Neural progenitor cell (in vitro differentiated cells): ENCODE data around the gene SPACA6. TPM values are rescaled to one million over a fixed set of nuclear protein-coding genes. Genes with fewer than 3 reads are reported as not detected.

Experiments used
- DNase-seq: peaks from one replicate; pipeline ENCODE4 v3.0.0-alpha.2; 2016; ENCODE audit warnings: low spot score
- H2AFZ ChIP-seq: fragments of 200-600 bp; sonication (generic); replicated peaks from 2 replicates; pipeline ENCODE4 v1.6.1; 2016; ENCODE audit warnings: antibody characterized with exemption
- H3F3A ChIP-seq: fragments of 200-600 bp; sonication (generic); 2 replicates; pipeline ENCODE4 v1.6.1; 2016; ENCODE audit warnings: antibody characterized with exemption, low read depth
- H3K27ac ChIP-seq: fragments of 200-600 bp; sonication (generic); 2 replicates; pipeline ENCODE4 v1.5.1; 2016; ENCODE audit warnings: mild to moderate bottlenecking
- H3K27me3 ChIP-seq: fragments of 200-600 bp; sonication (generic); 2 replicates; pipeline ENCODE4 v1.6.1; 2016; ENCODE audit warnings: mild to moderate bottlenecking, moderate library complexity
- H3K36me3 ChIP-seq: fragments of 200-600 bp; sonication (generic); 2 replicates; pipeline ENCODE4 v1.5.1; 2016
- H3K4me1 ChIP-seq: fragments of 200-600 bp; sonication (generic); 2 replicates; pipeline ENCODE4 v1.6.1; 2016; ENCODE audit warnings: mixed run types
- H3K4me2 ChIP-seq: fragments of 200-600 bp; sonication (generic); 2 replicates; pipeline ENCODE4 v1.6.1; 2016
- H3K4me3 ChIP-seq: fragments of 200-600 bp; sonication (generic); 2 replicates; pipeline ENCODE4 v1.5.1; 2016
- H3K79me2 ChIP-seq: fragments of 200-600 bp; sonication (generic); 2 replicates; pipeline ENCODE4 v1.6.1; 2016; ENCODE audit warnings: low read depth
- H3K9ac ChIP-seq: fragments of 200-600 bp; sonication (generic); 2 replicates; pipeline ENCODE4 v1.6.1; 2016
- H3K9me3 ChIP-seq: fragments of 200-600 bp; sonication (generic); 2 replicates; pipeline ENCODE4 v1.5.1; 2016; ENCODE audit warnings: low read depth
- H4K20me1 ChIP-seq: fragments of 200-600 bp; sonication (generic); 2 replicates; pipeline ENCODE4 v1.6.1; 2016; ENCODE audit warnings: low read depth
- H3K27ac Mint-ChIP-seq: 3 replicates; pipeline ENCODE4 v1.8.0; 2021; ENCODE audit warnings: mixed read lengths
- H3K27me3 Mint-ChIP-seq: 2 replicates; pipeline ENCODE4 v1.8.0; 2022; ENCODE audit warnings: low read depth, mild to moderate bottlenecking, inconsistent platforms, moderate library complexity, mixed read lengths; ENCODE audit not compliant: insufficient read depth
- H3K36me3 Mint-ChIP-seq: 3 replicates; pipeline ENCODE4 v1.8.0; 2021; ENCODE audit warnings: mixed read lengths
- H3K4me1 Mint-ChIP-seq: 3 replicates; pipeline ENCODE4 v1.8.0; 2021; ENCODE audit warnings: mixed read lengths
- H3K4me3 Mint-ChIP-seq: 3 replicates; pipeline ENCODE4 v1.8.0; 2021; ENCODE audit warnings: mild to moderate bottlenecking, moderate library complexity, mixed read lengths
- H3K9me3 Mint-ChIP-seq: 3 replicates; pipeline ENCODE4 v1.8.0; 2020; ENCODE audit warnings: mixed read lengths
- EZH2 ChIP-seq: fragments of 200-600 bp; sonication (generic); IDR thresholded peaks from 2 replicates; pipeline ENCODE4 v1.6.1; 2017; ENCODE audit warnings: antibody characterized with exemption, mild to moderate bottlenecking, moderate library complexity
- EZH2phosphoT487 ChIP-seq: fragments of 200-600 bp; sonication (generic); IDR thresholded peaks from 2 replicates; pipeline ENCODE4 v1.6.1; 2017; ENCODE audit warnings: antibody characterized with exemption
- total RNA-seq: library from RNA; depleted of rRNA; stranded (reverse); fragments of >200 nt; gene quantifications from 2 replicates; pipeline ENCODE4 v1.2.3, GENCODE V29; 2015; ENCODE audit warnings: low replicate concordance
- TF ChIP-seq, protein P1 (sequence below): fragments of 200-600 bp; sonication (generic); IDR thresholded peaks from 2 replicates; pipeline ENCODE4 v1.5.1; 2017; ENCODE audit warnings: antibody characterized with exemption, mild to moderate bottlenecking

The SPACA6 gene
- total RNA-seq, 1 donor from 2014 or later, result 6.9 TPM

- Histone ChIP-seq H3K79me2 (no peaks in the 10 kb centered on the region), H3K9ac (no peak overlapping the region), H3K27ac (no peak overlapping the region), H3K36me3 (no peaks in the 10 kb centered on the region), H3K27me3 (no peaks in the 10 kb centered on the region), H3K4me3 (peak overlapping the region; percentile 86), H4K20me1 (peaks cover 20% of the 10 kb centered on the region), H3F3A (peaks cover 31% of the 10 kb centered on the region), H3K9me3 (no peaks in the 10 kb centered on the region), H3K4me1 (peaks cover 18% of the 10 kb centered on the region), H2AFZ (no peak overlapping the region), H3K4me2 (peak overlapping the region; percentile 91)
- TF ChIP-seq EZH2, result no peak
- TF ChIP-seq, protein P1, sequence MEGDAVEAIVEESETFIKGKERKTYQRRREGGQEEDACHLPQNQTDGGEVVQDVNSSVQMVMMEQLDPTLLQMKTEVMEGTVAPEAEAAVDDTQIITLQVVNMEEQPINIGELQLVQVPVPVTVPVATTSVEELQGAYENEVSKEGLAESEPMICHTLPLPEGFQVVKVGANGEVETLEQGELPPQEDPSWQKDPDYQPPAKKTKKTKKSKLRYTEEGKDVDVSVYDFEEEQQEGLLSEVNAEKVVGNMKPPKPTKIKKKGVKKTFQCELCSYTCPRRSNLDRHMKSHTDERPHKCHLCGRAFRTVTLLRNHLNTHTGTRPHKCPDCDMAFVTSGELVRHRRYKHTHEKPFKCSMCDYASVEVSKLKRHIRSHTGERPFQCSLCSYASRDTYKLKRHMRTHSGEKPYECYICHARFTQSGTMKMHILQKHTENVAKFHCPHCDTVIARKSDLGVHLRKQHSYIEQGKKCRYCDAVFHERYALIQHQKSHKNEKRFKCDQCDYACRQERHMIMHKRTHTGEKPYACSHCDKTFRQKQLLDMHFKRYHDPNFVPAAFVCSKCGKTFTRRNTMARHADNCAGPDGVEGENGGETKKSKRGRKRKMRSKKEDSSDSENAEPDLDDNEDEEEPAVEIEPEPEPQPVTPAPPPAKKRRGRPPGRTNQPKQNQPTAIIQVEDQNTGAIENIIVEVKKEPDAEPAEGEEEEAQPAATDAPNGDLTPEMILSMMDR, result no peak
- no peak for TF ChIP-seq EZH2phosphoT487
- no peaks in the 10 kb centered on the region for H3K9me3 Mint-ChIP-seq
- peaks cover 14% of the 10 kb centered on the region for H3K27me3 Mint-ChIP-seq
- H3K4me3 Mint-ChIP-seq, result peak overlapping the region; percentile 84
- H3K27ac Mint-ChIP-seq, result peak overlapping the region; percentile 31
- peaks cover 45% of the 10 kb centered on the region for H3K4me1 Mint-ChIP-seq
- DNase-seq, result no peak
- peaks cover 15% of the 10 kb centered on the region for H3K36me3 Mint-ChIP-seq
These were observed 2.0 kb upstream of the SPACA6 start for GRCh38 chr19:51691074-51691583.

DNA sequence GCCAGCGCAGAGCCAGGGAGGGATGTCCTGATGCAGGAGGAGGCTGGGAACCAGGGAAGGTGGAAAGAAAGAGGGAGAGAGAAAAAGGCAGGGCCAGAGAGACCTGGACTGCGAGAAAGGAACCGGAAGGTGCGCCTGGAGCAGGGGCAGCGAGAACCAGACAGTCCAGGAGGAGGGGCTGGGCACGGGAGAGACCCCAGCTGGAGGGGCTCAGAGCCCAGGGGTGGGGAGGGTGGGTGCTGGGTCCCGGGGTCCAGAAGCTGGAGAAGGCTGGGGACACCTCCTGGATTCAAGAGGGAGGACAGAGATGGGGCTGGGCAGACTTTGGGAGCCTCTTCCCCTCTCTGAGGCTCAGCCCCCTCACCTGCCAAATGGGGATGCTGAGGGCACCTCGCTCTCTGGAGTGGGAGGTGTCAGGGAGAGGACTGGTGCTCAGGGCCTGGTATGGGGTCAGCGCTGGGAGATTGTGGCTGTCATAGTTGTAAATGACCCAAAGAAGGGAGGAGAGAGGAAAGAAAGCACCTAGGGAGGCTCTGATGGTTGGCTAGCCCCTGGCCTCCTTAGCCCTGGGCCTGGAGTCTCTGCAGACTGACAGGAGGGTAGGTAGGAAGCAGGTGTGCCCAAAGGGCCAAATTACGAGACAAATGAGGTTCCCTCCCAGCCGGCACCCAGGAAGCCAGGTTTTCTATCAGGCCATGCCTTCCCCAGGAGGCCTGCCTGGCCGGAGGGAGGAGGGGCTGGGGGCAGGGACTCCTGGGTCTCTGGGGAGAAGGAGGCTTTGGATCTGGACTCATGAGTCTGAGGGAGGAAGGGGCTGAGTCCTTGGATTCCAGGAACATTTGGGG, 1.3 kb upstream of the SPACA6 start:
- peaks cover 44% of the 10 kb centered on the region for H3K4me1 Mint-ChIP-seq
- no peak overlapping the region for H2AFZ ChIP-seq
- peak overlapping the region; percentile 91 for H3K4me2 ChIP-seq
- H3K4me1 ChIP-seq, result peaks cover 18% of the 10 kb centered on the region
- no peaks in the 10 kb centered on the region for H3K36me3 ChIP-seq
- H3K9ac ChIP-seq, result no peak overlapping the region
- peaks cover 19% of the 10 kb centered on the region for H3K36me3 Mint-ChIP-seq
- no peaks in the 10 kb centered on the region for H3K9me3 Mint-ChIP-seq
- no peaks in the 10 kb centered on the region for H3K27me3 ChIP-seq
- H4K20me1 ChIP-seq, result peaks cover 20% of the 10 kb centered on the region
- TF ChIP-seq EZH2phosphoT487 (no peak), EZH2 (no peak)
- TF ChIP-seq, protein P1, result no peak
- DNase-seq, result peak; percentile 30
- H3K27ac ChIP-seq, result no peak overlapping the region
- H3K4me3 Mint-ChIP-seq, result peak overlapping the region; percentile 84
- H3F3A ChIP-seq, result peaks cover 31% of the 10 kb centered on the region
- H3K79me2 ChIP-seq, result no peaks in the 10 kb centered on the region
- H3K9me3 ChIP-seq, result no peaks in the 10 kb centered on the region
- peaks cover 16% of the 10 kb centered on the region for H3K27me3 Mint-ChIP-seq
- H3K4me3 ChIP-seq, result peak overlapping the region; percentile 86
- H3K27ac Mint-ChIP-seq, result peak overlapping the region; percentile 31

DNA sequence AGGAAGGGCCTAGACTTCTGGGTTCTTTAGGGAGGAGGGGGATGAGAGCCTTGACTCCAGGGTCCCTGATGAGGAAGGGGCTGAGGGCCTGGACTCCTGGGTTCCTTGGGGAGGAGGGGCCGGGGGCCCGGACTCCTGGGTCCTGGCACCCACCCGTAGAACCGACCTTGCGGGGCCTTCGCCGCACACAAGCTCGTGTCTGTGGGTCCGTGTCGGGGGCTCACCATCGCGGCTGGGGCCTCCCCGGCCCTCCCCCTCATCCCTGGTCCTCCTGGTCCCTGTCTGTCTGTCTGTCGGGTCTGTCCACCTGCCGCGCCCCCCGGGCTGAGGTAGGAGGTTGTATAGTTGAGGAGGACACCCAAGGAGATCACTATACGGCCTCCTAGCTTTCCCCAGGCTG, 662 bp upstream of the SPACA6 start:
- Histone ChIP-seq H3K4me1 (peaks cover 16% of the 10 kb centered on the region), H4K20me1 (peaks cover 20% of the 10 kb centered on the region)

More for the DNA sequence above, 662 bp upstream of the SPACA6 start:
- Histone ChIP-seq H3K9ac (no peak overlapping the region), H3K79me2 (no peaks in the 10 kb centered on the region), H3F3A (peaks cover 24% of the 10 kb centered on the region), H2AFZ (no peak overlapping the region), H3K36me3 (no peaks in the 10 kb centered on the region), H3K27ac (no peak overlapping the region), H3K4me3 (no peak overlapping the region), H3K9me3 (no peaks in the 10 kb centered on the region), H3K4me2 (peak overlapping the region; percentile 91), H3K27me3 (no peaks in the 10 kb centered on the region)
- no peak for DNase-seq
- Mint-ChIP-seq H3K27me3 (peaks cover 16% of the 10 kb centered on the region), H3K36me3 (peaks cover 25% of the 10 kb centered on the region), H3K27ac (no peak overlapping the region), H3K4me3 (no peak overlapping the region), H3K4me1 (peaks cover 37% of the 10 kb centered on the region), H3K9me3 (no peaks in the 10 kb centered on the region)
- TF ChIP-seq EZH2phosphoT487 (no peak), EZH2 (no peak)
- TF ChIP-seq, protein P1, result no peak
